Measurements from ENCODE around the gene TIAM2.
"Not testable (repeated sequence)": the region's sequence is repeated elsewhere in the genome, so short reads cannot be mapped to it uniquely, and the experiment has no call there.

Gene TIAM2

DNA sequence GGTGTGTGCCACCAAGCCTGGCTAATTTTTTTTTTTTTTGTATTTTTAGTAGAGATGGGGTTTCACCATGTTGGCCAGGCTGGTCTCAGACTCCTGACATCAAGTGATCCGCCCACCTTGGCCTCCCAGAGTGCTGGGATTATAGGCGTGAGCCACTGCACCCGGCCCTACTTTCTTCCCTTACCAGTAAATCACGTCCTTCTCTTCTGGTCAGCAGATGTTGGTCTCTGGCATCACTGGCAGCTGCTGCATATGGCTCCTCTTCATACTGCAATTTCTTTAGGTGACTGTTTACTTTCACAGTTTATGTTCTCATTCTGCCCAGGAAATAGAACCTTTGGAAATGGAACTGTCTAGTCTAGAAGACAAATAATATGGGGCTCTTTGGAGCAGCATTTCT is 235.9 kb downstream of the TIAM2 start:
- not testable (repeated sequence) for H3K4me3 ChIP-seq (ENCODE audit: low read depth, low read length); H3K79me1 ChIP-seq (ENCODE audit: low read length); H3K27ac ChIP-seq (ENCODE audit: low read depth, low read length); H4K91ac ChIP-seq (ENCODE audit: low read depth, low read length); H3K27me3 ChIP-seq (ENCODE audit: insufficient read depth, low read length); H3K23ac ChIP-seq (ENCODE audit: low read length); H2BK120ac ChIP-seq (ENCODE audit: insufficient read depth, low read length, poor library complexity); H2BK5ac ChIP-seq (ENCODE audit: low read depth, low read length, poor library complexity); H3K4me2 ChIP-seq (ENCODE audit: low read length); DNase-seq; H4K12ac ChIP-seq (ENCODE audit: low read depth, low read length); H3K4ac ChIP-seq (ENCODE audit: low read depth, low read length); H2AK5ac ChIP-seq (ENCODE audit: low read length); H2BK12ac ChIP-seq (ENCODE audit: low read length); H4K8ac ChIP-seq (ENCODE audit: low read depth, low read length); H3K18ac ChIP-seq (ENCODE audit: low read length); H3K9ac ChIP-seq (ENCODE audit: low read length); H3K4me1 ChIP-seq (ENCODE audit: control insufficient read depth in 1 of 2, insufficient read depth in 2 of 2, low read length in 2 of 2); H3K9me3 ChIP-seq (ENCODE audit: insufficient read depth, low read depth, low read length); H2AFZ ChIP-seq (ENCODE audit: insufficient read depth, low read length, poor library complexity); H3K14ac ChIP-seq (ENCODE audit: low read length); H3K36me3 ChIP-seq (ENCODE audit: control insufficient read depth in 1 of 2, insufficient read depth in 2 of 2, low read length in 2 of 2); H3K79me2 ChIP-seq (ENCODE audit: control insufficient read depth, insufficient read depth, low read length, poor library complexity)
- WGBS (ENCODE audit: extremely low coverage, insufficient coverage, insufficient read length): no CpG with 5 or more reads among the region's 4 CpGs

- no peaks in the 10 kb centered on the region for H3K36me3 ChIP-seq (ENCODE audit: control insufficient read depth in 1 of 2, insufficient read depth in 2 of 2, low read length in 2 of 2)
- no peak overlapping the region for H2AK5ac ChIP-seq (ENCODE audit: low read length)
- H4K8ac ChIP-seq (ENCODE audit: low read depth, low read length): no peak overlapping the region
Observed at GRCh38 chr6:155232848-155233247, 237.7 kb downstream of the TIAM2 start.

DNA sequence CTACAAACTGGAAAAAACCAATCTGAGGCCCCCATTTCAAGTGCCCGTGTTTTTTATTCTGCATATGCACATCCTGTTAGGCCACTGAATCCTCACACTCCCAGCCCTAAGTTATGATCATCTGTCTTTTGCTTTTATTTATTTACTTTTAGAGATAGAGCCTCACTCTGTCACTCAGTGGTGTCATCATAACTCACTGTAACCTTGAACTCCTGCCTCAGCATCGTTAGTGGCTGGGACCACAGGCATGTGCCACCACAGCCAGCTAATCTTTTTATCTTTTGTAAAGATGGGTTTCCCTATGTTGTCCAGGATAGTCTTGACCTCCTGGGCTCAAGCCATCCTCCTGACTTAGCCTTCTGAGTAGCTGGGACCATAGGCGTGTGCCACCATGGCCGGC is 239.1 kb downstream of the TIAM2 start:
- Histone ChIP-seq H2AK5ac (ENCODE audit: low read length) (no peak overlapping the region), H3K36me3 (ENCODE audit: control insufficient read depth in 1 of 2, insufficient read depth in 2 of 2, low read length in 2 of 2) (no peaks in the 10 kb centered on the region), H3K14ac (ENCODE audit: low read length) (no peak overlapping the region), H3K9me3 (ENCODE audit: insufficient read depth, low read depth, low read length) (peaks cover 5% of the 10 kb centered on the region), H3K4me1 (ENCODE audit: control insufficient read depth in 1 of 2, insufficient read depth in 2 of 2, low read length in 2 of 2) (no peaks in the 10 kb centered on the region), H3K4ac (ENCODE audit: low read depth, low read length) (no peak overlapping the region), H3K79me1 (ENCODE audit: low read length) (no peaks in the 10 kb centered on the region), H2AFZ (ENCODE audit: insufficient read depth, low read length, poor library complexity) (no peak overlapping the region), H2BK5ac (ENCODE audit: low read depth, low read length, poor library complexity) (no peak overlapping the region), H3K27ac (ENCODE audit: low read depth, low read length) (no peak overlapping the region), H3K23ac (ENCODE audit: low read length) (no peak overlapping the region), H2BK120ac (ENCODE audit: insufficient read depth, low read length, poor library complexity) (no peak overlapping the region), H3K27me3 (ENCODE audit: insufficient read depth, low read length) (no peaks in the 10 kb centered on the region), H3K4me3 (ENCODE audit: low read depth, low read length) (no peak overlapping the region), H3K4me2 (ENCODE audit: low read length) (no peak overlapping the region), H2BK12ac (ENCODE audit: low read length) (no peak overlapping the region), H4K12ac (ENCODE audit: low read depth, low read length) (no peak overlapping the region), H3K9ac (ENCODE audit: low read length) (no peak overlapping the region), H3K18ac (ENCODE audit: low read length) (no peak overlapping the region), H4K8ac (ENCODE audit: low read depth, low read length) (no peak overlapping the region), H3K79me2 (ENCODE audit: control insufficient read depth, insufficient read depth, low read length, poor library complexity) (no peaks in the 10 kb centered on the region), H4K91ac (ENCODE audit: low read depth, low read length) (no peak overlapping the region)
- no CpG with 5 or more reads among the region's 4 CpGs for WGBS (ENCODE audit: extremely low coverage, insufficient coverage, insufficient read length)
- DNase-seq: no peak

More at GRCh38 chr6:155232848-155233247, 237.7 kb downstream of the TIAM2 start:
- Histone ChIP-seq H3K18ac (ENCODE audit: low read length) (no peak overlapping the region), H2BK5ac (ENCODE audit: low read depth, low read length, poor library complexity) (no peak overlapping the region), H3K4me2 (ENCODE audit: low read length) (no peak overlapping the region), H3K9me3 (ENCODE audit: insufficient read depth, low read depth, low read length) (peaks cover 2% of the 10 kb centered on the region), H4K91ac (ENCODE audit: low read depth, low read length) (no peak overlapping the region), H2AFZ (ENCODE audit: insufficient read depth, low read length, poor library complexity) (no peak overlapping the region), H3K4me1 (ENCODE audit: control insufficient read depth in 1 of 2, insufficient read depth in 2 of 2, low read length in 2 of 2) (no peaks in the 10 kb centered on the region), H3K79me1 (ENCODE audit: low read length) (no peaks in the 10 kb centered on the region), H2BK12ac (ENCODE audit: low read length) (no peak overlapping the region), H3K27ac (ENCODE audit: low read depth, low read length) (no peak overlapping the region), H4K12ac (ENCODE audit: low read depth, low read length) (no peak overlapping the region), H3K4me3 (ENCODE audit: low read depth, low read length) (no peak overlapping the region), H3K14ac (ENCODE audit: low read length) (no peak overlapping the region), H3K27me3 (ENCODE audit: insufficient read depth, low read length) (no peaks in the 10 kb centered on the region), H3K4ac (ENCODE audit: low read depth, low read length) (no peak overlapping the region), H3K9ac (ENCODE audit: low read length) (no peak overlapping the region), H3K23ac (ENCODE audit: low read length) (no peak overlapping the region), H2BK120ac (ENCODE audit: insufficient read depth, low read length, poor library complexity) (no peak overlapping the region), H3K79me2 (ENCODE audit: control insufficient read depth, insufficient read depth, low read length, poor library complexity) (no peaks in the 10 kb centered on the region)
- DNase-seq: no peak
- no CpG with 5 or more reads among the region's 6 CpGs for WGBS (ENCODE audit: extremely low coverage, insufficient coverage, insufficient read length)

DNA sequence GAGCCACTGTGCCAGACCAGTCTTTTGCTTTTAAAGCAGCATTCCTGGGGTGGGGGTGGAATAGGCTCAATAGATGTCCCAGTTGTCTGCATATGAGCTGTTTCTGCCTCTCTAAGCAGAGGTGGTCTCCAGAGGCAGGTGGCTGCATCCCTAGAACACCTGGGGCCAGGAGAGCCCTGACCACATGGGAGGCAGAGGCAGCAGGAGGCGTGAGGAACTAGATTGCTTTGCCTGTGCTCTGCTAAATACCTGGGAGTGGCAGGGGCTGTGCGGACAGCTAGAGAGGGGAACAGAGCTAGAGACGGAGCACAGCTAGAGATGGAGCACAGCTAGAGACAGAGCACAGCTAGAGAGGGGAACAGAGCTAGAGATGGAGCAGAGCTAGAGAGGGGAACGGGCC is 239.6 kb downstream of the TIAM2 start:
- no peak overlapping the region for H3K18ac ChIP-seq (ENCODE audit: low read length)
- no peaks in the 10 kb centered on the region for H3K79me1 ChIP-seq (ENCODE audit: low read length)
- H3K4me3 ChIP-seq (ENCODE audit: low read depth, low read length): no peak overlapping the region
- no peak overlapping the region for H2BK12ac ChIP-seq (ENCODE audit: low read length)
- H3K4me2 ChIP-seq (ENCODE audit: low read length): no peak overlapping the region
- H3K14ac ChIP-seq (ENCODE audit: low read length): no peak overlapping the region
- no peak overlapping the region for H2AK5ac ChIP-seq (ENCODE audit: low read length)
- H2AFZ ChIP-seq (ENCODE audit: insufficient read depth, low read length, poor library complexity): no peak overlapping the region
- H3K27ac ChIP-seq (ENCODE audit: low read depth, low read length): no peak overlapping the region
- H4K91ac ChIP-seq (ENCODE audit: low read depth, low read length): no peak overlapping the region
- H4K8ac ChIP-seq (ENCODE audit: low read depth, low read length): no peak overlapping the region
- no peak overlapping the region for H2BK120ac ChIP-seq (ENCODE audit: insufficient read depth, low read length, poor library complexity)
- peaks cover 5% of the 10 kb centered on the region for H3K9me3 ChIP-seq (ENCODE audit: insufficient read depth, low read depth, low read length)
- no peaks in the 10 kb centered on the region for H3K27me3 ChIP-seq (ENCODE audit: insufficient read depth, low read length)
- no CpG with 5 or more reads among the region's 4 CpGs for WGBS (ENCODE audit: extremely low coverage, insufficient coverage, insufficient read length)
- H3K23ac ChIP-seq (ENCODE audit: low read length): no peak overlapping the region
- H3K36me3 ChIP-seq (ENCODE audit: control insufficient read depth in 1 of 2, insufficient read depth in 2 of 2, low read length in 2 of 2): no peaks in the 10 kb centered on the region
- no peak overlapping the region for H2BK5ac ChIP-seq (ENCODE audit: low read depth, low read length, poor library complexity)
- no peaks in the 10 kb centered on the region for H3K79me2 ChIP-seq (ENCODE audit: control insufficient read depth, insufficient read depth, low read length, poor library complexity)
- no peak overlapping the region for H3K9ac ChIP-seq (ENCODE audit: low read length)
- H3K4ac ChIP-seq (ENCODE audit: low read depth, low read length): no peak overlapping the region
- H4K12ac ChIP-seq (ENCODE audit: low read depth, low read length): no peak overlapping the region
- DNase-seq: no peak
- H3K4me1 ChIP-seq (ENCODE audit: control insufficient read depth in 1 of 2, insufficient read depth in 2 of 2, low read length in 2 of 2): no peaks in the 10 kb centered on the region

Measured in trophoblast cell (in vitro differentiated cells and primary cell).